NCI-H146 treated with DMSO at 0.1 percent for 48 hours (cell line): ENCODE data around the gene RCAN1.

Experiments used
- DNase-seq: peaks from one replicate; lab custom pipeline; 2025; ENCODE audit not compliant: unreplicated experiment; lab: John Stamatoyannopoulos, UW

The RCAN1 gene

GRCh38 chr21:34599534-34600101 is 15.3 kb downstream of the RCAN1 start:
- DNase-seq: no peak

- no peak for DNase-seq
These were observed 15.9 kb downstream of the RCAN1 start for GRCh38 chr21:34598931-34599400.

- no peak for DNase-seq
These were observed 17.5 kb downstream of the RCAN1 start for GRCh38 chr21:34597406-34597805.

DNA sequence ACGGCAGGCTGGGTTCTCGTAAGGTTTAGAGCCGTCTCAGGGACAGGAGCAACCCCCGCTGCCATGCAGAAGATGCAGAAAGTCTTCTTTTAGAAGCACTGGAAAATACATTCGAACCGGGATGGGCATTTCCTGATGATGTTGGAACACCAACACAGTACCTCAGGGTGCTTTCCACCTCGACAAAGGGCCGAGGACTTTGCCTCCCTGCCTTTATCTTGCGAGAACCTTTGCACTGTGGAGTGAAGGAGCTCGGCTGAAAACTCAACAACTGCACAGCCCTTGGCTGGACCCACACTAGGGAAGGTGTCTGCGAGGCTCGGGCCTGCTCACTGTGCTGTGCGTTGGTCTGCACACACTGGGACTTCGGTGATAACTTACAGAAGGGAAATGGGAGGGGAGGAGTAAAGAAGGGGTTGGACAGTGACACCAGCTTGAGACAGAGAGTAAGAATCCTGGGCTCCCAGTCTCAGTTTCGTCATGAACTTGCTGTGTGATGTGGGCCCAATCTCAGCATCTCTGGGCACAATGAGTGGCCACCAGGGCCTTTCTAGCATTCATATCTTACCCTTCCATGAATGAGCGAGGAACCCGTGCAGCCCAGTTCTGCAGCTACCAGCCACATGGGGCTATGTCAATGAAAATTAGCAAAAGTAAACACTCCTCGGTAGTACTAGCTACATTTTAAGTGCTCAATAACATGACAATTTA is 18.2 kb downstream of the RCAN1 start:
- DNase-seq: no peak

DNA sequence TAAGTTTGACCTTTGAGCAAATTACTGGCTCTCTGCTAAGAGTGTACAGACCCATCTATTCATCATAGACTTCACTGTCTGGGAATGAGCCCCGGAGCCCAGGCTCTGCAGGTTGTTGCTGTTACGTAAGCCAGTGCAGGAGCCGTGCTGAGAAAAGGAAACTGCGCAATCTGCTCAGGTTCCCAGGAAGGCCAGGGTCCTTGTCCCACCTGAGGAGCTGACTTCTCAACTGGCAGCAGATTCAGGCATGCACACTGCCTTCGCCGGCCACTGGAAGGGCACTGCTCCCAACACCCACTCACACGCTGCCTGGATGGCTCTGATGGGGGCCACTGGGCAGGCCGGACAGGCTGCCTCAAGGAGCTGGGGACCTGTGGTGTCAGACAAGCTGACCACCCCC is 19.5 kb downstream of the RCAN1 start:
- no peak for DNase-seq

DNA sequence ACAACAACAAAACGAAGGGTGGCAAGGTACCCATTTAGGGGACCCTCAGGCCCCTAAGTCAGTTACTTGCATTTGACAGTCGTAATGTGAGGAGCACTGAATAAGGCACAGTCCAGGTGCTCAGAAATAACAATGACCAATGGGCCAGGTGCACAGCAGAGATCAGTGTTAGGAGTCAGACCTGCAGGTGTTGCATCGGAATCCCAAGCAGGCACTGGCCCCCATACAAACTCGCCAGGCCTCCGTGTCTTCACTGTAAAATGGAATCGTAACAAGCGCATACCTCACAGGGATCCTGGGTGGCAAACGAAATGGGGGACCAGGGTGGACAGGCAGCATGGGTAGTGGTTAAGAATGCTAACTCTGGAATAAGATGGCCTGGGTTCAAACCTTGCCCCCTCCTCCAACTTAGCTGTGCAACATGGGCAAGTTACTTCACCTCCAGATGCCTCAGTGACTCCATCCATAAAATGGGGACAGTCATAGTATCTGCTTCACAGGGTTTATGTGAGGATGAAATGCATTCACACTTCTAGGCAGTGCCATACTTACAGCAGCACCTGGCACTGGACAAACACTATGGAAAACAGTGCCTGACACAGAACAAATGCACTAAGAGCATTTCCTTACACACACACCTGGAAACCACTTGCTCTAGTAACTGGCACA is 20.2 kb downstream of the RCAN1 start:
- DNase-seq: no peak

DNA sequence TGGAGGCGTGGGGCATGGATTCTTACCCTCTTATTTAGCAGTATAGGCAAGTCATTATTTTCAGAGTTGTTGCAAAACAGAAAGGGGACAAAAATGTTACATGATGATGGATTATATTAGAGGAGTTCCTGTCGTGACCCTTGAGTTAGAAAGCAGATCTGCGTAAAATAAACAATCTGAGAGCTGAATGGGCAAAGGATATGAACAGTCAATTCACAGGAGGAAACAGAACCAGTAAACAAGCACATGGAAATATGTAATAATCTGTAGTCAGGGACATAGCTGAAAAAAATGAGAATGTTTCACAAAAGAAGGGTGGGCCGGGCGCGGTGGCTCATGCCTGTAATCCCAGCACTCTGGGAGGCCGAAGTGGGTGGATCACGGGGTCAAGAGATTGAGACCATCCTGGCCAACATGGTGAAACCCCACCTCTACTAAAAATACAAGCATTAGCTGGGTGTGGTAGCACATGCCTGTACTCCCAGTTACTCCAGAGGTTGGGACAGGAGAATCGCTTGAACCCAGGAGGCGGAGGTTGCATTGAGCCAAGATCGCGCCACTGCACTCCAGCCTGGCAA is 20.9 kb downstream of the RCAN1 start:
- no peak for DNase-seq

DNA sequence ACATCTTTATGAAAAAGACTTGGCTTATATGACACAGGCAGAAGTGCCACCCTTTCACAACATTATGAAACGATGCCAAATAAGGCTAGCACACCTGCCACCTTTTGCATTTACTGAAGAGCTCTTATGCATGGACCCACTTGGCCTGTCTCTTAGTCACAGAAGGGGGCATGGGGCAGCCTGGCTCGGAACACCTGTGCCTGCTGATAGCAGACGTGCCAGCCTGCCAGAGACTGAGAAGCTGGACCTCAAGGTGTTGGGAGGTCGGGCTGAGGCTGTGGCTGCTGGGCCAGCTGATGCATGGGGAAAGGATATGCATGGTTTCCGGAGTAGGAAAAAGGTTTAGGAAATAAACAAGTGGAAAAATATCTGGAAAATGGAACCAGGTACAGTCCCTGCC is 21.5 kb downstream of the RCAN1 start:
- peak; percentile 17 for DNase-seq

DNA sequence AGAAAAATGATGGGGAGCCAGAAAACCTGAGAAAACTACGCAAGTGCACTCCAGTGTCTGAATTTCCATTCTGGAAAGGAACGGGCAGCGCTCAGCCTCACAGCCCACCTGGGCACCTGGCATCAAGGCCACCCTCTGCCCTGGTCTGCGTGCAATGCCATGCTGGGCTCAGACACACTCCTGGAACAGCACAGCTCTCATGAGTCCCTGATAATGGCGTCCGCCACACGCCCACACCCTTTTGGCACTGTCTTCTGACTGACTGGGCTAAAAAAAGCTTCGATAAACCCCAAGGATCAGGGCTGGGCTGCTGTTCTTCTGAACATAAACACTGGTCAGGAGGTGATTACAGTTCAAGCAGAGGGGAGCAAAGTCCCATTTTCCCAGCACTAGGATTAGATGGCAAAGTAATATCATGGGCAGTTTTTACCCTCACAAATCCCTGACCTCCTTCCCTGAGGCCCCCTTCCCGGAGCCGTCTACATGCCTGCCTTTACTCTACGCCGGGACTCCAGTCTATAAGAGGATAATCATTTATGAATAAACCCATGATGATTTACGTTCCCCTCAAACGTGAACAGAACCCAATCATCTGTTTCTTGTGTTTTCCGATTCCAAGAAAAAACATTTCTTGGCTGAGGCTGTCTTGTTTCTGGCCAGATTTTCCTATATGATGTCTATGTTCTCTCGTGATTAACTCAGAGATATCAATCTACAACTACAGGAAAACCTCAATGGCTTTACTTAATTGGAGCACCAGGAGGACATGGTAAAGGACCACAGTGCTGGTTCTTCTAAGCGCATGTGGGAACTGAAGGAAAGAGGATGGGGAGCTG is 22.6 kb downstream of the RCAN1 start:
- no peak for DNase-seq

DNA sequence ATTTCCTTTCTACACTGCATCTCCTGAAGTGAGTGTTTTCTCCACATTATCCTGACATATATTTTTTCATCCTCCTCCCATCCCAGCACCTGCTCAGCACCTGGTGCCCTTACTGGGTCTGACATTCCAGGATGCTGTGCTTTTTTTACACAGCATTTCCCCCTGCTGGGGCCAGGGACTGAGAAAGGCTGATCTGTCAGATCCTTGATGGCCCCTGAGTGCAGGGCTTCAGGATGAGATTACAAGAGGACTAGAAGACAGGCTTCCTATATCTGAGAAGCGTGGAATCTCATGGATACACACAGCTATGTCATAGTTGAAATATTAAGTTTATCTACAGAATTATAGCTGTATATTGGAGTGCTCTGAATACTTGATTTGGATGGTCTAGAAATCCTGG is 24.4 kb downstream of the RCAN1 start:
- peak; percentile 69 for DNase-seq

GRCh38 chr21:34589511-34590282 is 25.2 kb downstream of the RCAN1 start:
- peak; percentile 34 for DNase-seq

GRCh38 chr21:34583926-34584563 is 30.9 kb downstream of the RCAN1 start:
- no peak for DNase-seq

DNA sequence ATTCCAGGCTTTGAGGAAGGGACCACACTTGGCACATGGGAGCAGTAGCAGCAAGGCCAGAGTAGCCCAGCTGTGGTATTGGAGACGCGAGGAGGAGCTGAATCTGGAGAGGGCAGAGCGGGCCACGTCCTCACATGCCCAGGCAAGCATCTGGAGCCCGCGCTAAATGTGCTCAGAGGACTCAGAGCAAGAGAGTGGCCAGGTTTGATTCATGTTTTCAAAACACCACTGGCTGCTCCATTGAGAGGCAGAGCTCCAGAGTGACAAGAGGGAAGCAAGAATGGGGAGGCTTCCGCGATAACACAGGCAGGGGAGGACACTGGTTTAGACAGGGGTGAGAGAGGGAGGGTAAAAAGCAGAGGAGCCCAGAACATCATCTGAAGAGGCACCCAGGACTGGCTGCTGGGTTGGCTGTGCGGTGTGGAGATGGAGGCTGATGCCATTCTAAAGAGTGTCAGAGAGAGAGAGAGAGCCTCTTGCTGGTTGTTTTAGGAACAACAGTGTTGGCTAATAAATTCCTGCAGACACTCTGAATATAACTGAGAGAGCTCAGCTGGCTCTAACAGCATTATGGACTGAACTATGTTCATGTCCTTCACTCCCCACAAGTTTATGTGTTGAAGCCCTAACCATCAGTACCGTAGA is 32.3 kb downstream of the RCAN1 start:
- no peak for DNase-seq

DNA sequence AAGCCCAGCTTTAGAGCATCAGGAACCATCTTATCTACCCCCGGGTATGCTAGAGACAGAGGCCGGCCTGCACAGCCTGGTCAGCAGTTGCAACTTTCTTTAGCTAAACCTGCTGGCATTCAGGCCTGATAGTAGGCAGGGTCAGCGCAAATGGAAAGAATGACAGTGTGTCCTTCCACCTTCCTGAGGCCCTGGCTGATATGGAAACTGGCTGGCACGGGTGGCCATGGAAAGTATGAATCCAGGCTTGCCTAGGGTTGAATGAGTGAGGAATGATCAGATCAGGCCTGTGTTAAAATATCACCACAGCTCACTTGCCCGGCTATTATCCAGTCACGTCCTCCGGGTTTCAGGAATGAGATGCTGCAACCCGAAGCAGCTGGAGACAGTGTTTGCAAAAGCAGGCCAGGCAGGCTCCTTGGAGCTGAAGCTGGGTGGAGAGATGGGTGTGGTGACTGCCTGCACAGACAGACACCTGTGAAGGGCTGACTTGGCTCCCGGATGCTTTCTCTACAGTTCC is 34.7 kb downstream of the RCAN1 start:
- DNase-seq: peak; percentile 22

- DNase-seq: no peak
These were observed 35.5 kb downstream of the RCAN1 start for GRCh38 chr21:34579411-34579810.

DNA sequence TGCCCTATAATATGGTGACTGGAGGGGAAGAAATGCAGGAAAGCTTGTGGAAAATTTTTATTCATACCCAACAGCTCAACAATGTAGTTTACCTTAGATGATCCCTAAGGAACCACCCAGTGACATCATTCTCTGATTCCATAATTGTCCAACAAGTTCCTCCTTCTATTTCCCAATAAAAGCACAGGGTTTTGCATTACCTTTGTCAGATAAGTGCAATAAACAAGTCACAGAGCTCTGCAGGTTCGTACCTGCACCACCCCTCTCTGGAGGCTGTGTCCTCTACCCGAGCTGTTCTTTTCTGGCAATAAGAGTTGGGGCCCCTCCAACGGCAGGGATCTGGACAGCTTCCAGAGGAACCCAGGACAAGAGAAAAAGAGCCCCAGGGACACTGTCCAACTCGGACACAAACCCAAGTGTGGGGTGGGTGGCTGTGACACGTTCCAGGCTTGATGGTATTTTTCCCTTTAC is 38.8 kb downstream of the RCAN1 start:
- no peak for DNase-seq

DNA sequence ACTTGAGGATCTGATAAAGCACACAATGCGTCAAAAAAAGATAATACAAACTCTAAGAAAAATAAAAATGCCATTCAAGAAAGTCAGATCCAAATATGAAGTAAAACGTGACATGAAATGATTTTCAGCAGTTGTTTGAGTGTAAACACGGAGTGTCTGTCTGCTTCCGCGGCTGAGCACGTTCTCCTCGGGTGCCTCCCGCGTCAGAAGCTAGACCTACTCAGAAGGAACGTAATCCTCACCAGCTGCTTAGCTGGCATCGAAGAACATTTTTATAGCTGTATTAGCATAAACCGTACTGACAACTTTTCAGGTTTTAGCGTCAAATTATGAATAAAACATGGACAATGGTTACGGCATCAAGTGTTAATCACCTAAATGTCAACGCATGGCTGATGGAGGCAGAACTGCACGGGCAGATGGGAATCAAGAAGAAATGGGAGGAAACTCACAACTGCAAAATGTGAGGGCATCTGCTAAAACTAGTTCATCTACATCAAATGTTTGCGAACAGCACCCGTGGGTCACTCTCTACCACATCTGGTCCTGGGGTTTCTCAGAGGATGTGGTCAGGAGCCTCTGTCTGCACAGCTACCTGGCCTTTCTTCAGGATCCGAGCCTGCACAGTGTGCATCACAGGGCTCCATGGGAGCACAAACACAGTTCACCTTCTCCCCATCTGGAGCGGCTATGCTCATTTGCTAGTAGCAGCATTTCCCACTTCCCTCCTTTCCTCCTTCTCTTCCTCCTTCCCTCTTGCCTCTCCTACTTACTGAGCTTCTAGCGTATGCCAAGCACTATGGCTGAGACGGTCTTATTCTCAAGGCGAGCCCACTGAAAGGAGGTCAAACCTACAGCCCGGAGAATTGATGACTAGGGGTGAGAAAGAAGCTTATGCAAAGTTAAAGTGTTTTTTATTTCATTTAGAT is 40.0 kb downstream of the RCAN1 start:
- DNase-seq: no peak

DNA sequence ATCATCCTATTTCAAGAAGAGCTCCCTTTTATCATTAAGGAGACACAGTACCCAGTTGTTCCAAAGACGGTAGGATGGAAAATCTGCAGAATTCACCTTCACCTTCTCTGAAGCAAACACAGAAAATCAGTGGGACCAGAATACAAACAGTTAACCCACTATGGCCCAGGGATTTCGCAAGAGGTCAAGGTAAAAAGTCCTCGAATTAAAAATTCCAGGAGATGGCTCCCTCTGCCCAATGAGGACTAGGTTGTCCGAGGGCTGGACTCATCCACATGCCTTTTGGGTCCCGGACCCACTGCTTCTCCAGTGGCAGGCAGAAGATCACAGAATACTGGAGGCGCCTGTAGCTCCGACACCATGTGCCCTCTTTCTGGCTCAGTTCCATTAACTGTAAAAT is 42.9 kb downstream of the RCAN1 start:
- no peak for DNase-seq
